H9 (cell line): ENCODE results near the gene CCDC40. TPM values are rescaled to one million over a fixed set of nuclear protein-coding genes. Genes with fewer than 3 reads are reported as not detected.
A peak's percentile ranks its signal among the peaks of the same experiment; 100 is the strongest.

Experiments
- DNase-seq: peaks from one replicate; pipeline ENCODE4 v3.0.0-alpha.2; 2017
- H2AFZ ChIP-seq: one replicate; pipeline ENCODE4 v1.6.1; 2013; ENCODE audit warnings: mild to moderate bottlenecking, low read length, control low read depth, moderate library complexity
- H2AK5ac ChIP-seq: 2 replicates; pipeline ENCODE4 v1.6.1; 2013; ENCODE audit warnings: low read length, control low read depth, mixed read lengths; ENCODE audit not compliant: insufficient read length
- H2BK120ac ChIP-seq: one replicate; pipeline ENCODE4 v1.6.1; 2013; ENCODE audit warnings: low read depth, mild to moderate bottlenecking, low read length, control low read depth, inconsistent platforms; ENCODE audit not compliant: poor library complexity, severe bottlenecking
- H2BK12ac ChIP-seq: 2 replicates; pipeline ENCODE4 v1.6.1; 2013; ENCODE audit warnings: low read length, control low read depth, mixed read lengths, low read depth; ENCODE audit not compliant: insufficient read length
- H2BK15ac ChIP-seq: 2 replicates; pipeline ENCODE4 v1.6.1; 2013; ENCODE audit warnings: low read depth, low read length, control low read depth
- H2BK20ac ChIP-seq: one replicate; pipeline ENCODE4 v1.6.1; 2013; ENCODE audit warnings: low read depth, mild to moderate bottlenecking, low read length, control low read depth, inconsistent platforms; ENCODE audit not compliant: poor library complexity, severe bottlenecking
- H2BK5ac ChIP-seq: 2 replicates; pipeline ENCODE4 v1.6.1; 2013; ENCODE audit warnings: low read length, control low read depth, mixed read lengths; ENCODE audit not compliant: insufficient read length
- H3K14ac ChIP-seq: 2 replicates; pipeline ENCODE4 v1.6.1; 2013; ENCODE audit warnings: low read length, control low read depth; ENCODE audit not compliant: insufficient read depth
- H3K18ac ChIP-seq: 2 replicates; pipeline ENCODE4 v1.6.1; 2013; ENCODE audit warnings: low read depth, mild to moderate bottlenecking, mixed read lengths, low read length, control low read depth; ENCODE audit not compliant: insufficient read length
- H3K23ac ChIP-seq: 2 replicates; pipeline ENCODE4 v1.6.1; 2013; ENCODE audit warnings: low read length, control low read depth, mixed read lengths, low read depth; ENCODE audit not compliant: insufficient read length
- H3K23me2 ChIP-seq: 2 replicates; pipeline ENCODE4 v1.6.1; 2013; ENCODE audit warnings: low read depth, mild to moderate bottlenecking, mixed read lengths, low read length, control low read depth; ENCODE audit not compliant: insufficient read length, poor library complexity, severe bottlenecking
- H3K27ac ChIP-seq: 2 replicates; pipeline ENCODE4 v1.5.1; 2013; ENCODE audit warnings: low read length, control low read depth, mixed read lengths, low read depth; ENCODE audit not compliant: insufficient read length
- H3K27me3 ChIP-seq: 2 replicates; pipeline ENCODE4 v1.6.1; 2013; ENCODE audit warnings: low read length, control low read depth, inconsistent platforms; ENCODE audit not compliant: insufficient read depth
- H3K4ac ChIP-seq: 2 replicates; pipeline ENCODE4 v1.6.1; 2013; ENCODE audit warnings: low read depth, mild to moderate bottlenecking, control low read depth, inconsistent platforms, low read length, moderate library complexity
- H3K4me1 ChIP-seq: 2 replicates; pipeline ENCODE4 v1.6.1; 2013; ENCODE audit warnings: low read length, control low read depth, inconsistent platforms; ENCODE audit not compliant: insufficient read depth
- H3K4me2 ChIP-seq: 2 replicates; pipeline ENCODE4 v1.6.1; 2013; ENCODE audit warnings: low read length, control low read depth, mixed read lengths; ENCODE audit not compliant: insufficient read length, insufficient read depth
- H3K56ac ChIP-seq: 2 replicates; pipeline ENCODE4 v1.6.1; 2013; ENCODE audit warnings: low read depth, mild to moderate bottlenecking, mixed read lengths, low read length, control low read depth; ENCODE audit not compliant: insufficient read length
- H3K79me1 ChIP-seq: 2 replicates; pipeline ENCODE4 v1.6.1; 2013; ENCODE audit warnings: low read depth, mild to moderate bottlenecking, moderate library complexity, low read length, control low read depth, inconsistent platforms; ENCODE audit not compliant: insufficient read depth, poor library complexity, severe bottlenecking
- H3K79me2 ChIP-seq: 2 replicates; pipeline ENCODE4 v1.6.1; 2013; ENCODE audit warnings: low read length, control low read depth, inconsistent platforms; ENCODE audit not compliant: insufficient read depth
- H3K9ac ChIP-seq: 2 replicates; pipeline ENCODE4 v1.6.1; 2013; ENCODE audit warnings: low read length, control low read depth, mixed read lengths; ENCODE audit not compliant: insufficient read length; ENCODE audit errors: extremely low read depth
- H3K9me3 ChIP-seq: one replicate; pipeline ENCODE4 v1.6.1; 2013; ENCODE audit warnings: low read depth, low read length, inconsistent platforms; ENCODE audit not compliant: control insufficient read depth
- H3T11ph ChIP-seq: one replicate; pipeline ENCODE4 v1.6.1; 2013; ENCODE audit warnings: mild to moderate bottlenecking, low read length, control low read depth, inconsistent platforms
- H4K20me1 ChIP-seq: one replicate; pipeline ENCODE4 v1.6.1; 2013; ENCODE audit not compliant: control insufficient read depth, insufficient read length, insufficient read depth
- H4K5ac ChIP-seq: 2 replicates; pipeline ENCODE4 v1.6.1; 2013; ENCODE audit warnings: low read depth, mild to moderate bottlenecking, mixed read lengths, low read length, control low read depth; ENCODE audit not compliant: insufficient read length
- H4K8ac ChIP-seq: replicated peaks from 2 replicates; pipeline ENCODE4 v1.6.1; 2013; ENCODE audit warnings: low read length, control low read depth, mixed read lengths, low read depth; ENCODE audit not compliant: insufficient read length
- H4K91ac ChIP-seq: 2 replicates; pipeline ENCODE4 v1.6.1; 2013; ENCODE audit warnings: low read depth, mild to moderate bottlenecking, moderate library complexity, mixed read lengths, low read length, control low read depth; ENCODE audit not compliant: insufficient read length
- H3K27ac Mint-ChIP-seq, 3 experiments: 2 replicates in 2 of 3; 3 replicates in 1 of 3; pipeline ENCODE4 v1.8.0; 2020 to 2021; ENCODE audit warnings: mixed read lengths in 3 of 3, mild to moderate bottlenecking in 1 of 3, moderate library complexity in 1 of 3
- H3K27me3 Mint-ChIP-seq: 2 replicates; pipeline ENCODE4 v1.8.0; 2021; ENCODE audit warnings: low read depth, mild to moderate bottlenecking, moderate library complexity, mixed read lengths
- H3K36me3 Mint-ChIP-seq, 3 experiments: 2 replicates in 2 of 3; 3 replicates in 1 of 3; pipeline ENCODE4 v1.8.0; 2020 to 2021; ENCODE audit warnings: low read depth in 3 of 3, mixed read lengths in 3 of 3; ENCODE audit not compliant: insufficient read depth in 1 of 3
- H3K4me1 Mint-ChIP-seq, 2 experiments: 2 replicates each; pipeline ENCODE4 v1.8.0; 2020; ENCODE audit warnings: mixed read lengths in 2 of 2
- H3K4me3 Mint-ChIP-seq, 2 experiments: 2 replicates in 1 of 2; 3 replicates in 1 of 2; pipeline ENCODE4 v1.8.0; 2020 to 2021; ENCODE audit warnings: mild to moderate bottlenecking in 2 of 2, mixed read lengths in 2 of 2, moderate library complexity in 1 of 2
- H3K9me3 Mint-ChIP-seq, 2 experiments: 2 replicates in 1 of 2; 3 replicates in 1 of 2; pipeline ENCODE4 v1.8.0; 2020; ENCODE audit warnings: mild to moderate bottlenecking in 2 of 2, mixed read lengths in 2 of 2, moderate library complexity in 1 of 2
- CTCF ChIP-seq: fragments of 200-600 bp; sonication (generic); conservative IDR thresholded peaks from 3 replicates; pipeline ENCODE4 v1.8.0; 2021; ENCODE audit warnings: antibody characterized with exemption, mild to moderate bottlenecking
- WGBS: extraction: QIAGEN DNeasy Blood & Tissue Kit; methylation state at CpG from one replicate; pipeline ENCODE4 v1.1.7; 2013; ENCODE audit warnings: missing lambda C conversion rate, low lambda C conversion rate, mixed read lengths; ENCODE audit not compliant: insufficient read length; ENCODE audit errors: extremely low coverage; 5-methylcytosine and 5-hydroxymethylcytosine counted together
- total RNA-seq: library from RNA; stranded (reverse); gene quantifications from 2 replicates; pipeline ENCODE4 v1.2.1, GENCODE V29; 2021

CCDC40 gene
- total RNA-seq, 1 experiment from 2014 or later: 8.9 TPM

- WGBS: no CpG with 5 or more reads among the region's 10 CpGs
- Mint-ChIP-seq H3K36me3 (peaks cover 3 to 15% (median 7%) of the 10 kb centered on the region in 3 experiments; a peak in 6 of 7 replicates), H3K4me3 (no peak overlapping the region), H3K27ac (peak overlapping the region in 1 of 3 experiments; percentile 68; a peak in 1 of 7 replicates), H3K27me3 (no peaks in the 10 kb centered on the region), H3K9me3 (peaks cover 0 to 2% of the 10 kb centered on the region in 2 experiments; a peak in 1 of 5 replicates), H3K4me1 (peaks cover 30 to 42% of the 10 kb centered on the region in 2 experiments)
- Histone ChIP-seq H4K91ac (no peak overlapping the region), H3K4ac (no peak overlapping the region), H3K4me1 (peaks cover 3% of the 10 kb centered on the region; the same call in 1 of the 2 replicates), H2BK12ac (no peak overlapping the region), H3K79me1 (peaks cover 3% of the 10 kb centered on the region), H2AFZ (no peak overlapping the region), H4K20me1 (peaks cover 9% of the 10 kb centered on the region), H2BK120ac (no peak overlapping the region), H3K27ac (no peak overlapping the region), H4K5ac (no peak overlapping the region), H2BK20ac (no peak overlapping the region), H4K8ac (no peak overlapping the region), H3K23me2 (no peaks in the 10 kb centered on the region), H3K9me3 (no peaks in the 10 kb centered on the region), H3K14ac (no peak overlapping the region), H3K79me2 (peaks cover 43% of the 10 kb centered on the region; the same call in 1 of the 2 replicates), H3K56ac (no peak overlapping the region), H3K18ac (no peak overlapping the region), H3K23ac (no peak overlapping the region), H3T11ph (no peak overlapping the region), H3K27me3 (no peaks in the 10 kb centered on the region), H2BK5ac (no peak overlapping the region), H2AK5ac (no peak overlapping the region), H3K4me2 (no peak overlapping the region), H3K9ac (no peak overlapping the region), H2BK15ac (no peak overlapping the region)
- no peak for TF ChIP-seq CTCF
- DNase-seq: no peak
Observed at GRCh38 chr17:80028030-80028429, 8.4 kb upstream of the CCDC40 start.
